Measurements from ENCODE around the gene CD82.

Gene CD82

GRCh38 chr11:44618561-44619425 lies 53.3 kb downstream of the CD82 start:
- no peak for DNase-seq (ENCODE audit: low read depth)

- no peak for DNase-seq (ENCODE audit: low read depth)
These were observed 54.9 kb downstream of the CD82 start for GRCh38 chr11:44620328-44620725.

GRCh38 chr11:44621140-44621681 lies 55.7 kb downstream of the CD82 start:
- DNase-seq (ENCODE audit: low read depth) = no peak

- no peak for DNase-seq (ENCODE audit: low read depth)
These were observed 56.3 kb downstream of the CD82 start for GRCh38 chr11:44621784-44622183.

GRCh38 chr11:44622190-44622650 lies 56.8 kb downstream of the CD82 start:
- DNase-seq (ENCODE audit: low read depth) = no peak

DNA sequence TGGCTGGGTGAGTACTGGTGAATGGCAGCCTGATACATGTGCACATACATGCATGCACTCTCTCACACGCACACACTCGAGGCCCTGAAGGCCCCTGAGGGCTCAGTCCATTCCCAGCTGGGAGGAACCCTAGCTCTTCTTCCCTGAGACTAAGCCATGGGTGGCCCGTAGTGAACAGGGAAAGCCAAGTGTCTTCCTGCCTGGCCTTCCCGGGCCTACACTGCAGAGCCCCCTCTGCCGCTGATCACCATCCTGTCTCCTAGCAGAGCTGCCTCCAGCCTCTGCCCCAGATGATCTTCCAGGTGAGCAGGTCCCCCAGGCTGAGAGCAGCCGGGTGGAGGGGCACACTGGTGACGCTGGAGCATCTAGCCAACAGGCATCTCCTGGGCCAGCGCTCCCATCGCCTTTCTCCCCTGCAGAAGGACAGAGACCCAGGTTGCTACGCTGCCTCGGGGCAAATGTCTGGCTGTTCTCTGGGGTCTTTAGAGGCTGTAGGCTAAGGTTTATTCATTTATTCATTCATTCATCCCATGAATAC lies 57.3 kb downstream of the CD82 start:
- DNase-seq (ENCODE audit: low read depth) = no peak

DNA sequence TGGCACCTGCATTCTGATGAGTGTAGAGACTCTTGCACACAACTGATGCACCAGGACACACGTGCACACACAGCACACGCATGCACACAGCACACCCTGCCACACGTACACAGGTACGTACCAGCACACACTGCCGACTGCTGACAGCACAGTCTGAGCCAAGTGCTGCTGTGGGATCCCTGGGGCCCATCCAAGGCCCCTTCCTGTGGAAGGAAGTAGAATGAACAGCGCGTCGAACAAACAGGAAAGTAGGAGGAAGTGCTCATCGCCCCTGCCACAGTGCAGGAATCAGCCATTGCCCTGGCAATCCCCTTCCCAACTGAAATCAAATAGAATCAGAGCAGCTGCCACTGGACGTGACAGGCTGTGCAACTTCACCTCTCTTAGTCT lies 57.9 kb downstream of the CD82 start:
- no peak for DNase-seq (ENCODE audit: low read depth)

GRCh38 chr11:44623731-44624491 lies 58.4 kb downstream of the CD82 start:
- no peak for DNase-seq (ENCODE audit: low read depth)

GRCh38 chr11:44624761-44625221 lies 59.3 kb downstream of the CD82 start:
- no peak for DNase-seq (ENCODE audit: low read depth)

GRCh38 chr11:44625759-44626523 lies 60.5 kb downstream of the CD82 start:
- no peak for DNase-seq (ENCODE audit: low read depth)

DNA sequence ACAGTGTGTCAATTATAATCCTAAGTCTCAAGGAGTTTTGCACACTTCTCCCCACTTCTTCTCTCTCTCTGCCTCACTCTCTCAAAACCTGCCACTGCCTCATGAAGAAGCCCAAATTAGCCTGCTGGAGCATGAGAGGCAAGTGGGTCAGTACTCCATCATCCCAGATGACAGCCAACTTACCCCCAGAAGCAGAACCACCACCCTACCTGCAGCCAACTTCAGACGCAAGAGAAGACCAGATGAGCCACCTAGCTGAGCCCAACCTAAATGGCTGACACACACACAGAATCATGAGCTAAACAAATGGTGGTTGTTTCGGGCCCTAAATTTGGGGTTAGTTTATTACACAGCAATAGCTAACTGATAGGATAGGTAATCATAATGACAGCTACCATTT lies 61.2 kb downstream of the CD82 start:
- DNase-seq (ENCODE audit: low read depth) = no peak

DNA sequence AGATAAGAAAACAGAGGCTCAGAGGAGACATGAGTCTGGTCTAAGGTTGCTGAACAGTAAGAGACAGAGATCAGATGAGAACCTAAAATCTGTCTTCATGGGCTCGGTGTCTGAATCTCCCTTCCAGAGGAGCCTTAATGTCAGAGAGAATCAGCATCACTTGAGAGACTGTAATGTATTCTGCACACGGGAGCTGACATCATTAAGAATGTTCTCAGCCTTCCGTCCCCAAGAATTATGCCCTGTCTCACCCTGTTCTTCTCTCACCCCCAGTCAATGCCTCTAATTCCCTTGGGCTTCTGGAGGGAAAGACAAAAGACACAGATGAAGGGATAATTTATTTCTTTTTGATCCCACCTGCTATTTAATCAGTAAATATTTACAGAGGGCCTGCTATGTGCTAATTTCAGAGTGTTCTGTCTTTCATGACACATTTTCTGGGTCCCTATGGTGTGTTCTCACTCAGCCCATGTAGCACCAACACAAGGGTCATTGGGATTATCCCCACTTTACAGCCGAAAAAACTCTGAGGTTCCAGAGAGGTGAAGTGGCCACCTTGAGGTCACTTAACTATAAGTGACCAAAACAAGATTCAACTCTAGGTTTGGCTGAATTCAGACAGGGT lies 61.8 kb downstream of the CD82 start:
- DNase-seq (ENCODE audit: low read depth) = no peak

DNA sequence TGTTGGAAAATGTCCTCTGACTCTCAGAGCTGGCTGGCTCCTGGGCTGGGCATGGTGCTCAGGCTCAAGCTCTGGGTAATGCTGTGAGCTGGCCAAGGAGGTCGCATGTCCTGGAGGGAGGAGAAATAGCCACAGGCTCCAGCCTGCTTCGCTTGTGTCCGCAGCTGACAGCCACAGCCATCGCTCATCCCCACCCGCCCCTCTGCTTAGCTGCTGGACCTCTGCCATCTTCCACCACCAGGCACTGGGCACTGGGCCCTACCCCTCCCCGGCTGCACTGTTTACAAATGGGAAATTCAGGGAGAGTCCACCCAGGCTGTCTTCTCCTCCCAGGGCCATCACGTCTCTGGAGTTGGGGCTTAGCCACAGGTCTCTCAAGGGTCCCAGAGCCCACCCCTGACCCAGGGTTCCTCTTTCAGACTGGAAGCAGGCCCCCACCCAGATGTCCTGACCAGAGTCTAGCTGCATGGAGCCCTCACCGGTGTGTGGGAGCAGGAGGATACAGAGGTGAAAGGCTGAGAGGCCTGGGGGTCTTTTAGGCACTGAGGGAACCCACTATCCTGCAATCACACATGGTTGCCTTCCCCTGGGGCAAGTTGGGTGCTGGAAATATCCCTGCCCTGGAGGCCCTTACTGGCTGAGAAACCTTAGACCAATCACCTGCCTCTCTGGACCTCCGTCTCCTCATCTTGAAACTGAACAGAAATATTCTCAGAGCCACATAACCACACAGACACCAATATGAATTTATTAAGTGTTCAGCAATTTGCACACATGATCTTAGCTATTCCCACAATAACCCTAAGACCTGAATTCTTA lies 62.7 kb downstream of the CD82 start:
- no peak for DNase-seq (ENCODE audit: low read depth)

DNA sequence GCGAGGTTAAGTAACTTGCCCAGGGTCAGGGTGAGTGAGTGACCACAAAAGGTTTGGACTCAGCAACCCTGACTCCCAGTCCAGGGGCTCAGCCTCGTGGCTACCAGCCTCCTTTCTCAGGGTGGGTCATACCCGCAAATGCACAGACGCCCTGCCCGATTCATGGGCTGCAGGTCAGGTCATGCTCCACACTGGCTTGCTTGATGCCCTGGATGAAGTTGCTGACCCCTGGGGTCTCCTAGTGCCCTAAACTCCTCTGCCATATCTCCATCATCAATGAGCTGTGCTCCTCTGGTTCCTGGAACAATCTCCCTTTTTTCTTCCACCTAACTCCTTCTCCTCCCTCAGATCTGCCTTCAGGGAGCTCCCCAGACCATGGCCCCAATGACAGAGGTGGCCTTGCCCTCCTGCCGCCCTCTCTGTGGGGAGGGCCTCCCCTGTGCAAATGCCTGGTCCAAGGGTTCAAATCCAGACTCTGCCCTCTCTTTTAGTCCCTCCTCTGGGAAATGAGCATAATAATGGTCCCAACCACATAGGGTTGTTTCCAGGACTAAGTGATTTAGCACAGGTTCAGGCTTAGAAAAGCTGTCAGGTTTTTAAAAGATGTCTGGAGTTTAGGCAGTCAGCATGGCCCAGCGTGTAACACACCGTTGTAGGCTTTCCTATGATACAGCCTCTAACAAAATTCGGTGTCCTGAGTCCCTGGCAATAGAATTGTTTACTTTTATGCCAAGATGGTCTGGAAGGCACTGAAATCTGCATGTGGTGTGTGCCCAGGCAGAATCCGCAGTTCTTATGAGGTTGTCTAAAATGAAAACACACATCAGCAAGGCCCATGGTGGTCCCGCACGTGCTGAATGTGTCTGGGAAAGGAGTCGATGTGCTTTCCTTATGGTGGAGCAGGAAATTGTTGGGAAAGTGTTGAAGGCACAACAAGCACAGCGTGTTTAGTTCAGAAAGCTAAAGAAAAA lies 63.6 kb downstream of the CD82 start:
- DNase-seq (ENCODE audit: low read depth) = no peak

- no peak for DNase-seq (ENCODE audit: low read depth)
These were observed 64.4 kb downstream of the CD82 start for GRCh38 chr11:44629732-44630345.

GRCh38 chr11:44630511-44631210 lies 65.2 kb downstream of the CD82 start:
- DNase-seq (ENCODE audit: low read depth) = no peak

DNA sequence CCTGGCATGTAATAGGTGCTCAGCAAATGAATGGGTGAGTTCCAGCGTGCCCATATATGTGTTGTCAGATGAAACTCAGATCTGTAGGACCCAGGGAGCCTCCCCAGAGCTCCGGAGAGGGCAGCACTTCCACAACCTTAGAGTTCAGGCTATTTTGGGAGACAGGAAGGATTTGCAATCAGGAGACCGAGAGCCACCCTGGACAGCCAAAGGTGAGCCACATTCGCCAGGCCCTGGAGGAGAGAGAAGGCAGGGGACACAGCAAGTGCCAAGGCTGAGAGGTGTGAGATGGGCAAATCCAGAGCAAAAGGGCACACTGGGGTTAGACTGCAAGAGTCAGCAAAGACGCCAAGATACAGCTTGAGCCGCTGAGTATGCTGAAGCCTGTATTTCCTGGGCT lies 66.4 kb downstream of the CD82 start:
- no peak for DNase-seq (ENCODE audit: low read depth)

DNA sequence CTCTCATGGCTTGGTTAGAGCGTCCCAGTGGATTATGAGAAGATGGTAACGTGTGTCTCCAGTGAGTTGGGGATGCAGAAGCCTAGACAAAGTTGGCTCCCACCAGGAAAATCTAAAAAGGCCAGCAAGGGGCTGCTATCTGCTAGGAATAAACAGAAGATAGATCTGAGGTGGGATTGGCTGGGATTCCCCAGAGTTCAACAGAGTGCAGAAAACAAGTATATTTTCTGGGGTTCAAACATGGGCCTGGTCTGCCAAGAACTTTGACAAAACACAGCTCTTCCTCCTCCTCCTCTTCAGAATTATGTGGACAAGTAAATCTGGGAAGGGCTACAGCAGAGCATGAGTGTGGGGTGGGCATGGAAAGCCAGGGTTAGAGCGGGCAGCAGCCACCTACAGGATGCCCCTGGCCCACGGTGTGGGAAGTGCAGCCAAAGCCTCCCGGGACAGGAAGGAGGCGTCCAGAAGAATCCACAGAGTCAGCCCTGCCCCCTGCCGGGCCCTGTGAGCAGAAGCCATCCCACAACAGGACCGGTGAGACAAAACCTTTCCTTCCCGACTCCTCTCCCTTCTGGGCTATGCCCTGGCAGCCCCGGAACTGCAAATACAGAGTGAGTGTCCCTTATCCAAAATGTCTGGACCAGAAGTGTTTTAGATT lies 67.1 kb downstream of the CD82 start:
- no peak for DNase-seq (ENCODE audit: low read depth)
